CD4-positive, alpha-beta T cell treated with Interleukin-12 subunit alpha and Interleukin-12 subunit beta, for 1 hour (primary cell): ENCODE data around the gene CTBP2.

Experiments
- DNase-seq: peaks from one replicate; pipeline ENCODE4 v3.0.0-alpha.2; 2020

CTBP2 gene

GRCh38 chr10:124955868-124956267 lies 204.5 kb downstream of the CTBP2 start:
- no peak for DNase-seq

- no peak for DNase-seq
Measured at GRCh38 chr10:124955243-124955642, 205.1 kb downstream of the CTBP2 start.

- DNase-seq: no peak
Measured at GRCh38 chr10:124953421-124953820, 206.9 kb downstream of the CTBP2 start.

GRCh38 chr10:124952123-124952522 lies 208.2 kb downstream of the CTBP2 start:
- no peak for DNase-seq

GRCh38 chr10:124949543-124949942 lies 210.8 kb downstream of the CTBP2 start:
- DNase-seq: no peak

GRCh38 chr10:124946945-124947344 lies 213.4 kb downstream of the CTBP2 start:
- no peak for DNase-seq

GRCh38 chr10:124944982-124945381 lies 215.4 kb downstream of the CTBP2 start:
- DNase-seq: no peak

GRCh38 chr10:124943301-124944092 lies 216.9 kb downstream of the CTBP2 start:
- DNase-seq: no peak

GRCh38 chr10:124942317-124943169 lies 217.8 kb downstream of the CTBP2 start:
- DNase-seq: no peak

GRCh38 chr10:124941823-124942222 lies 218.5 kb downstream of the CTBP2 start, which contains the start of gene ZRANB1:
ZRANB1 (plus strand) TSS chr10:124942123; CDS start chr10:124942494, 371 bp downstream.
- no peak for DNase-seq

- no peak for DNase-seq
Measured at GRCh38 chr10:124939290-124939689, 221.1 kb downstream of the CTBP2 start.

- DNase-seq: no peak
Measured at GRCh38 chr10:124936813-124937212, 223.6 kb downstream of the CTBP2 start.

- no peak for DNase-seq
Measured at GRCh38 chr10:124935946-124936345, 224.4 kb downstream of the CTBP2 start.
